NCI-H82 (cell line): Measurements from ENCODE around the gene EIF3K.

Source experiments
- DNase-seq: peaks from one replicate; lab custom pipeline; 2025; lab: John Stamatoyannopoulos, UW

The EIF3K gene

DNA sequence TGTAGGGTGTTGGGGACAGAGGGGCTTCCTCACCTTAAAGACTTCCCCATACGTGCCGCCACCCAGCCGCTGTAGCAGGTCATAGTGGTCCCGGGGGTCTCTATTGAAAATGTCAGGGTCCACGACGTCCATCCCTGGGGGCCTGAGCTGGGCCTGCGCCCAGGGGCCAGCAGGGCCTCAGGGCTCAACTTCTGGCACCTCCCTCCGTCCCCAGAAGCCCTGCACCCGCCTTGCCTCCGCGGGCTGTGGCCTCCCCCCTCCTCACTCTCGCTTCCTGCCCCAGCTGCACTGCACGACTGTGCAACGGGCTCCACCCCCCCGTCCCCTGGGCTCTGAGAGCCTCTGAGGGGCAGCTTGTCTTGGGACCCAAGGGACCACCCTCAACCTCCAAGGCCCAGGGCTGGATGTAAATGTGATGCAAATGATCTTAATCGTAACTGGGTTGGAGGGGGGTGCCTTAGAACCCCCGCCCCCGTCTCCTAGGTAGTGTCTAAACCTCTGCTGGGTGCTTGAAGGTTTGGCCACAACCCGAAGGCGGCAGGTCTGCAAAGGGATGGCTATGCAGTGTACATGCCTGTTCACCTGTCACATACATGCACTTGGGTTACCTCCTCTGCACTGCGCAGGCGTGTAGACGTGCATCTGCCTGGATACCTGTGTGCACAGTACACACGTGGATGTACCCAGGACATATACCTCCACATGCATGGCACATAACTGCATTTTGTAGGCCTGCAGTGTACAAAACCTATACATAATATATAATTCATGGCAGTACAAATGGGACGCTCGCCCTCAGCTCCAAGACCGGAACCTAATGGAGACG lies 1.0 kb upstream of the EIF3K start, which contains the start of gene MAP4K1:
Gene MAP4K1, minus strand, starts transcription at position 190 of the 826 bp plus-strand sequence. Its CDS starts 58 bp downstream, at position 132.
- DNase-seq = peak; percentile 90

DNA sequence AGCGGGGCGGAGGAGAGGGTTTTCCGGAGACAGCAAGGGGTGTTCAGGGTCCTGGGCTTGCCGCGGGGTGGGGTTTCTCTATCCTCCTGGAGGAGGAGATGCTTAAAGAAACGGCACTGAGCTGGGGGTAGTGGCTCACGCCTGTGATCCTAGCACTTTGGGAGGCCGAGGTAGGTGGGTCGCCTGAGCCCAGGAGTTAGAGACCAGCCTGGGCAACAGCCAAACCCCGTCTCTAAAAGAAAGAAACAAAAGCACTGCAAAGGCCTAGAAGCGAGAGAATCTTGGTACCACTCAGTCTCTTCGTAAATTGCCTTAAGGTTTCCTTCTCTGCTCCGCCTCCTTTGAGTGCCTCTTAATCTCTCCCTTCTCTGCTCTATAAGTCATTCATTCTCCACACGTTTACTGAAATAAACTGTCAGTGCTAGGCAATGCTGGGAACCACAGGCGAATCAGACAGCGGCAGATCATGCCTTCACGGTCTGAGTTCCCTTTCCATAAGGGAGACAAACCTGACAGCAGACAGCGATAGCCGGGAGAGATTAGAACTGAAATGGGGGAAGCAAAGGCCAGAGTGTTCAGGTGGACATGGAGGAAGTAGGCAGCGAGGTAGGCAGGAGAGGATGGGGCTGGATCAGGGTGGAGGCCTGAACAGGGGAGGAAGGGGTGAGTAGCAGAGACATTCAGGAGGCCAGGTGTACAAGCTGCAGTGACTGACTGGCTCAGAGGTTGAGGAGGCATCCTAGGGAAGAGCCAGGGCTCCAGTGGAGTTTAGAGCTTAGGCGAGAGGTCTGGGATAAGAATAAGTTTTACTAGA lies 580 bp downstream of the EIF3K start:
- DNase-seq = no peak

DNA sequence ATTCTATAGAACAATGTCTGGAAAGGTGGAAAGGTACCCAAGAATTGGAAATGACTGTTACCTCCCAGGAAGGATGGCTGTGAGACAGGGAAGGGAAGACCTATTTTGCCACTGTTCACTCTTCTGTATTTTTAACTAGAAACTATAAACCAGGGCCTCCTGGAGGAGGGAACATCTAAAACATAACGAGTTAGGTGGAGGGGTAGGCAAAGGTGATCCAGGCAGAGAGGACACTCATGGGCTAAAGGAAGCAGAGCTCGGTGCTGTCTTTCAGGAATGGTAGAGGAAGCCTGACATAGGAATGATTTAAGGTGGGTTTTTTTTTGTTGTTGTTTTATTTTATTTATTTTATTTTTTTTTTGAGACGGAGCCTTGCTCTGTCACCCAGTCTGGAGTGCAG lies 5.8 kb downstream of the EIF3K start:
- no peak for DNase-seq

DNA sequence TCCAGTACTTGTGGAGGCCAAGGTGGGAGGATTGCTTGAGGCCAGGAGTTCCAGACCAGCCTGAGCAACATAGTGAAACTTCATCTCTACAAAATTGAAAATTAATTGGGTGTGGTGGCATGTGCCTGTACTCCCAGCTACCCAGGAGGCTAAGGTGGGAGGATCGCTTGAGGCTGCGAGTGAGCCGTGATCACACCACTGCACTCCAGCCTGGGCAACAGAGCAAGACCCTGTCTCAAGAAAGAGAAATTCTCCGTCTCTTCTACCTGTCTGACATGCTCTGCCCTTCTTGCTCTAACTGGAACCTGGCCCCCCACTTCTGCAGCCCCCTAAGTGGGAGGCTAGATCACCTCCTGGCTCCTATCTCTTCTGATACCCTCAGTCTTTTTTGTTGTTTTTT lies 7.4 kb downstream of the EIF3K start:
- DNase-seq = no peak

DNA sequence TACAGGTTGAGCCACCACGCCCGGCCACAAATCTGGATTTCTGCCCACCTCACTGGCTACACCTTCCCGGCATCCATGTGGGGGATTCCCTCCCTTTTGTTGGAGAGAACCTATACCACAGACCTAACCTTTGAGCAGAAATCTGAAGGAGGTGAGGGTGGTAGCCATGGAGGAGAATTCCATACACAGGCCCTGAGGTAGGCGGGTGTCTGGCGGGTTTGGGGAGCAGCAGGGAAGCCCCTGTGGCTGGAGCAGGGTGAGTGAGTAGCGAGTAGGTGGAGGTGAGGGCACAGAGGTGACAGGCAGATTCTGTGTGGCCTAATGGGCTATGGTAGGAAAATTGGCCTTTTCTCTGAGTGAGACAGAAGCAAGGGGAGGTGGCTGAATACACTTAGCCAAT lies 10.6 kb downstream of the EIF3K start:
- DNase-seq = no peak

DNA sequence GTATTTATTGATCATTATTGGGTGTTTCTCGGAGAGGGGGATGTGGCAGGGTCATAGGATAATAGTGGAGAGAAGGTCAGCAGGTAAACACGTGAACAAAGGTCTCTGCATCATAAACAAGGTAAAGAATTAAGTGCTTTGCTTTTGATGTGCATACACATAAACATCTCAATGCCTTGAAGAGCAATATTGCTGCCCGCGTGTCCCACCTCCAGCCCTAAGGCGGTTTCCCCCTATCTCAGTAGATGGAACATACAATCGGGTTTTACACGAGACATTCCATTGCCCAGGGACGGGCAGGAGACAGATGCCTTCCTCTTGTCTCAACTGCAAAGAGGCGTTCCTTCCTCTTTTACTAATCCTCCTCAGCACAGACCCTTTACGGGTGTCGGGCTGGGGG lies 12.3 kb downstream of the EIF3K start:
- DNase-seq = peak; percentile 52

DNA sequence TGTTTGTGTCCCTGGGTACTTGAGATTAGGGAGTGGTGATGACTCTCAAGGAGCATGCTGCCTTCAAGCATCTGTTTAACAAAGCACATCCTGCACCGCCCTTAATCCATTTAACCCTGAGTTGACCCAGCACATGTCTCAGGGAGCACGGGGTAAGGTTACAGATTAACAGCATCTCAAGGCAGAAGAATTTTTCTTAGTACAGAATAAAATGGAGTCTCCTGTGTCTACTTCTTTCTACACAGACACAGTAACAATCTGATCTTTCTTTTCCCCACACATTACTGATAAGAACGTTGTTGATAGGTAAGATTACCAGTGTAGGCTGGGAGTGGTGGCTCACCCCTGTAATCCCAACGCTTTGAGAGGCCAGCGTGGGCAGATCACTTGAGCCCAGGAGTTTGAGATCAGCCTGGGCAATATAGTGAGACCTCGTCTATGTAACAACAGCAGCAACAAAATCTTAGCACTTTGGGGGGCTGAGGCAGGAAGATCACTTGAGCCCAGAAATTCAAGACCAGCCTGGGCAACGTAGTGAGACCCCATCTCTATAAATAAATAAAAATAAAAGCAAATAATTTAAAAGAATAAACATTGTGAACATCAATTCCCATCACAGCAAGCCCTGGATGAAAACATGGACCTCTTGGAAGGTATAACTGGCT lies 13.0 kb downstream of the EIF3K start:
- peak; percentile 89 for DNase-seq

DNA sequence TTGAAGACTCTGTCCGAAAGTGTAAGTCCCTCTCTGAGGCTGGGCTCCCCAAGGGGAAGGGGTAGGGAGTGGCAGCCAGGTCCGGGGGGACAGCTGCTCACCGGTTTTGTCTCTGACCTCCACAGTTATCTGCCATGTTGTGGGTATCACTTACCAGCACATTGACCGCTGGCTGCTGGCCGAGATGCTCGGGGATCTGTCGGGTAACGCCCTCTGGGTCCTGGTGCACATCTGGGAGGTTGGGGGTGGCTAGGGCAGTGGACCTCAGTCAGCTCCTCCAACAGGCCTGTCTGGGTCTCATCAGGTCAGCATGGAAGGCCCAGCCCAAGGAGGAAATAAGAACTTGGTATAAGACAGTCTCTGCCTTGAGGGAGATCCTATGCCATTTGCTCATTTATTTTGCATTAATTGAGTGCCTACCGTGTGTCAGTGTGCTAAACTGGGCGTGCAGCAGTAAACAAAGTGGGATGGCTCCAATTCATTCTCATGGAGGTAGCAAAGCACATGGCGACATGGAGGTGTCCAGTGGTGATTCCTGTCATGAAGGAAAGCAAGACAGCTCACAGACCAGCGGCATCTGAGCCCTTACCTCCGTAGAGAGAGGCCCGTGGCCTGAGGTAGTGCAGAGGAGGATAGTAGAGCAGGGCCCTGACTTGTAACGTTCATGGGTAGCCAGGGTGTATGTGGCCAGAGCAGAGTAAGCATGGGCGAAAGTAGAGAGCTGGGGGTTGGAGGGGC lies 13.7 kb downstream of the EIF3K start:
- no peak for DNase-seq

DNA sequence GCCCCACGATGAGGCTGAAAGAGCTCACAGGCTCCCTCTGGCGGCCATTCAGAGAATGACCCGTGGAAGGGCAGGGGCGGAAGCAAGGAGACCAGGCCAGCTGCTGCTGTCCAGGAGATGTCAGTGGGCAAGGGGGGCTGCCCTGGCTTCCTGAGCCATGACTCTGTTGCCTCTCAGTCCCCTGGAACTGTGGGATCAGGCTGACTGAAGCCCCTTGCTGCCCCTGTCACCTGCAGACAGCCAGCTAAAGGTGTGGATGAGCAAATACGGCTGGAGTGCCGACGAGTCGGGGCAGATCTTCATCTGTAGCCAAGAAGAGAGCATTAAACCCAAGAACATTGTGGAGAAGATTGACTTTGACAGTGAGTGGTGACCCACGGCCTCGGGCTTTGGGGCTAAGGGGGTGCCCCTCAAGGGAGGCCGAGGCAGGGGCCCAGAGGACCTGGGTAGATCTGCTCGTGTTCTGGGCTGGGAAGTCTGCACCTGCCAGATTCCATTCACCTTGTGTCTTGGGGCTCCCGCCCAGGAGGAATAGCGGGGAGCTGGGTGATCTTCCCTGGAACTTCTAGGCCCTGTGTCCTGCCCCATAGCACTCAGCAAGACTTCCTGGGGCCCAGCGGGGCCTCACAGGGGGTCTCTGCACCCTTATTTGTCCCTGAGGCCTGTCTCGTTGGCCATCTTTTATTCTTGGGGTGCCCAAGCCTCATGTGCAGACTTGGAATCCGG lies 15.9 kb downstream of the EIF3K start:
- DNase-seq = peak; percentile 82

DNA sequence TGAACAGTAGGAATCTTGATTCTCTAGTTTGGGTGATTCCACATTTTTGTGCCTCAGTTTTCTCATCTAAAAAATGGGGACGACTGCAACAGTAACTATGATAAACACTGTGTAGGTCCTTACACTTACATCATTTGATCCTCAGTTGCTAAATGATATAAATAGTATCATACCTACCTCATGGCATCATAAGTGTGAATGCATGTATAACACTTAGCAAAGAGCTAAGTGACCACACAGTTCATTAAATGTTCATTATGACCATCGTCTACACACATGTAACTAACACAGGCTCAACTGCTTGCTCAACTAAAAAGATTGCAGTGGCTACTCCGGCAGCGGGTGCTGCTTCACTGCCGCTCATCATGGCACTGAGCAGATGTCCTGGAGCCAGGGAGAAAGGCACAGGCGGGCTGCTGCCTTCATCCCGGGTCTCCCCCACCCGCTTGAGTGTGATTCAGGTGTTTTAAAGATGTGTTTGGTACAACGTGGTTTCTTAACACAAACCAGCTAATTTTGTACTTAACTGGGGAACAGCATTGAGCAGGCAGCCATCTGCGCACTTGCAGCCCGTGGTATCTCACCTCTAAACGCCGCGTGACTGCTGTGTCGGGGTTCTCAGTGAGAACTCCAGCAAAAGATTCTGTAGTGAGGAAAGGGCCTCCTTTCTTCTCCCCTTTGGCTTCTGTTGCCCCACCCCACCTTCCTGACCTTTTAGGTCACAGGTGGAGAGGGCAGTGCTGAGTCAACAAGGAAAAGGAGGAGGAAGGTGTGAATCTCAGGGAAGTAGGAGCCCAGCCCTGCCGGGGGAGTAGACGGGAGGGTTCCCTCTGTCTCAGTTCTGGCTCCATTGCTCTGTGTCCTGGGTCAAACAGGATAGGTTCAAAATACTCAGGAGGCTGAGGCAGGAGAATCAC lies 16.8 kb downstream of the EIF3K start:
- no peak for DNase-seq

DNA sequence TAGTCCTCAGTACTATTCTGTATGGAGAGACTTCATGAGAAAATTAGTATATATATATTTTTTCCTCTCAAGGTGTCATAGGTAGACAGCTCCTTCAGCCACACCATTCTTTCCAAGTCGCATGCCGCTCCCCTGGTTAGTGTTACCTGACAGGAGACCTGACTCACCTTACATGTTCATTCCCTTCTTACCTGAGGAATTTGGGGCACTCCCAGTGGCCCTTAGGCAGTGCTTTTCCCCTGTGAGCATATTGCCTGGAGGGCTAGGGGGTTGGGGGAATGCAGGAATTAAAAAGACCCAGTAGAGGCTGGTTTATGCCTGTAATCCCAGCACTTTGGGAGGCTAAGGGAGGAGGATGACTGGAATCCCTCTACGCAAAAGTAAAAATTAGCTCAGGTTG lies 19.5 kb downstream of the EIF3K start:
- DNase-seq = no peak

DNA sequence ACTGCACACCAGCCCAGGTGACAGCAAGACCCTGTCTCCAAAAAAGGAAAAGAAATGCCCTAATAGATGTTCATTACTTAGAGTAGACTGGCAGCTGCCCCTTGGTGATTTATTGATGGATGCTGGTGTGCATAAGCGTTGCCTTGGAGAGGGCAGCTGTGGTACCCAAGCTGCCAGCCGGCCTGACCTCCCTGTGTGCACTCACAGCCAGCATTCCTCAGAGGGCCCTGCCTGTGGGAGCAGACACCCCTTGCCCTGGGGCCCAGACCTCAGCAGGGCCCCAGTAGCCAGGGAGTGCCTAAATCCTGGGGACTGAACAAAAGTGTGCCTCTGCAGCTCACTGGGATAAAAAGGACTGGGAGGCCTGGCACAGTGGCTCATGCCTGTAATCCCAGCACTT lies 20.7 kb downstream of the EIF3K start:
- DNase-seq = no peak

DNA sequence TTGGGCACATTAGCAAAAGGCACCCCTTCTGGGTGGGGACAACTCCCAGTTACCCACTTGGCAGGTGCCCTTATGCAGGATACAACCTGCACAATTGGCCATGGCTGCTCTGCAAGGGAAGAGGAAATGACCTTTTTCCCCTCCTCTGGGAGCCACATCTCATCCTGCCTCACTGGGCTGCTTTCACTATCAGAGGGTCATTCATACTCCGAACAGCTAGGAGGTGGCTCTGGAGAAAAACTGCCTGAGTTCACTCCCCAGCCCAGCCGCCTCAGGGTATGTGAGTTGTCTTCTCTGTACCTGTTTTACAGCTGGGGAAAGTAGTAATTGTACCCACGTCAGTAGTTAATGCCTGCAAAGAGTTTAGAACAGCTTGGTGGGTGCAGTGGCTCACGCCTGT lies 21.4 kb downstream of the EIF3K start:
- DNase-seq = no peak

DNA sequence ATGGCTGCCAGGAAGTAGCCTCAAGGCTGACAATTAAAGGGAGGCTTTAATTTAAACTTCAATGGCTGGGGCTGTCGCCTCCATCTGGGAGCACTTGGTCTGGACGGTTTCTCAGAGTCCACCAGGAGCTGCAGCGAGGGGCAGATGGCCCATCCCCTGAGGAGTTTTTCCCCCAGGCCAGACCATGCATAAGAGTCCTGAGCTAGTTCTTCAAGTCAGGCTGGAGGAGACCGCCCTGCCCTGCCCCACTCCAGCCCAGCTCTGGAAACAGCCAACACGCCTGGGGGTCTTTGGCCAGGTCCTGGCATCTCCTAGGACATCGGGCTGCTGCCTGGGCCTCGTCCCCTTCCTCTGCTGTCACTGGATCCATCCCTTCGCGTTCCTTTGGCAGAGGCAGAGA lies 23.2 kb downstream of the EIF3K start:
- DNase-seq = no peak

DNA sequence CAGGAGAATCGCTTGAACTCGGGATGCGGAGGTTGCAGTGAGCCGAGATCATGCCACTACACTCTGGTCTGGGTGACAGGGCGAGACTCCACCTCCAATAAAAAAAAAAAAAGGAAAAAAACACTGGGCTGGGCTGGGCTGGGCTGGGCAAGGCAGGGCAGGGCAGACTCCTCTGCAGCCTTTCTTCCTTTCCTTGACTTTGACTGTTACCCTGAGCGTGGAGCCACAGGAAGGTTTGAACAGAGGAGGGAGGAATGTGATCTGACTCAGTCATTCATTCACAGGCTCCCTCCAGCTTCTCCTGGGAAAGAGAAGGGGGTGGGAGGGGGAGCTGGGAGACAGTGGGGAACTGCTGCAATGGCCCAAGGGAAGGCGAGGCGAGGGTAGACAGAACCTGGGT lies 25.7 kb downstream of the EIF3K start:
- no peak for DNase-seq

DNA sequence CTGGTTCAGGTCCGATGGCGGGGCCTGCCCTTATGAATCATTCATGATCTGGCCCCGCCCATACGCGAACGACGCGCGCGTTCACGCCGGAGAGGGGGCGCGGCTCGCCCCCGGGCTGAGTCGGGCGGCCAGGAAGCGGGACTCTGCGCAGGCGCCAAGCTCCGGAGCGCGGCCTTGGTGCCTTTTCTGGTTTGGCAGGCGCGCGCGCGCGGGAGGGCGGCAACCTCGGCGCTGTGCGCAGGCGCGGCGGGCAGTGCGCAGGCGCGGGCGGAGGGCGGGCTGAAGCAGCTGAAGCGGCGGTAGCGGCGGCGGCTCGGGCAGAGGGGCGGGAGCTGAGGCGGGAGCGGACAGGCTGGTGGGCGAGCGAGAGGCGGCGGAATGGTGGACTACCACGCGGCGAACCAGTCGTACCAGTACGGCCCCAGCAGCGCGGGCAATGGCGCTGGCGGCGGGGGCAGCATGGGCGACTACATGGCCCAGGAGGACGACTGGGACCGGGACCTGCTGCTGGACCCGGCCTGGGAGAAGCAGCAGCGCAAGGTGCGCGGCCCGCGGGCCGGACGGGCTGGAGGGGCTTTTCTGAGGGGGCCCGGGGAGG lies 28.5 kb downstream of the EIF3K start, which contains the start of gene ACTN4:
Gene ACTN4, plus strand, starts transcription at position 282 of the 598 bp plus-strand sequence. Its CDS starts 97 bp downstream, at position 379.
- DNase-seq = peak; percentile 99

DNA sequence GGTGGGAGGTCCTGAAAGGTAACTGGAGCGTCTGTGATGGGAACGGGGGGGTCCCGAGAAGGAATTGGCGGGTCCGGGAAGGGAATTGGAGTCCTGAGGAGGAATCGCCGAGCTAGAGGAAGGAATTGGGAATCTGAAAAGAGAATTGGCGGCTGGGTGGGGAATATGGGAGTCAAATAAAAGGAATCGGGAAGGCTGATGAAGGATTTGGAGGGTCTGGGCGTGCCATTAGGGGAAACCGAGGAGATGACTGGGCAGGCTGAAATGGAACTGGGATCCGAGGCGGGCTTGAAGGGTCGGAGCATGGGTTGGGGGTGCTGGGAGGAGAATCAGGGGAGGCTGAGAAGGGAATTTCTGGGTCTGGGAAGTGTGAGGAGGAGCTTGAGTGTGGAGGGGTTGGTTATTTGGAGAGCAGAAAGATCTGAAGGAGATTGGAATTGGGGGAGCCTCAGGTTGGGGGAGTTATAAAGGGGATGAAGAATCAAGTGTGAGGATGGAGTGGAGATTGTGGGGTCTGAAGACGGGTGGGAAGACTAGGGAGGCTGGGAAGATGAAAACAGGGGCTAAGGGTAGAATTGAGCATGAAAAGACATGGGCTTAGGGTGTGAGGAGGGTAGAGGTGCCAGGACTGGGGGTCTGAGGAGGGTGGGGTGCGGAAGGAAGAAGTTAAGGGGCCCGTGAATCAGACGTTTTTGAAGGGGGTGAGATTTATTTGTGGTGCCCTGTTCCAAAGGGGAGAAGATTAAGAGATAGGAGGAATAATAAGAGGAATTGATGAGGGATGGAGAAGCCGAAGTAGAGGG lies 29.2 kb downstream of the EIF3K start:
- peak; percentile 60 for DNase-seq

DNA sequence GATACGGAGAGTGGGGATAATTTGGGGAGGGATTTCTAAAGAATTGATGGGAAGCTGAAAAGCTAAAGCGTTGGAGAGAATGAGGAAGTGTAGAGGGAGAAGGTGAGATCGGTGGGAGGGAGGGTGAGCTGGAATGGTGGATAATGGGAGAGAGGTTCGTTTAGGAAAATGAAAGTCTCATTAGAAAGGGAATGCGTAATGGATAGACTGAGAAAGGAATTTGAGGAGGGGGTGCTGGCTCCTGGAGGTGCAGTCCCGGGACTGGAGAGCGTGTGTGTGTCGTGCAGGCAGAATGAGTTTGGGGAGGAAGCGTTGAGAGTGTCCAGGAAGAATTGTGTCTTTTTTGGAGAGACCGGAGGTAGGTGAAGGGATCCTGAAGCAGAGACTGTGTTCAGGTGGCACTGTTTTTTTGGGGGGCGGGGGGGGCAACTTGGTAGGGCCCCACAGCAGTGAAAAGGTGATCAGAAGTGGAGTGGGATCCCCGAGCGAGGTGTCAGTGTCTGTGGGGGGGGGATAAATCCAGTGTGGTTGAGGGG lies 29.8 kb downstream of the EIF3K start:
- no peak for DNase-seq
